Gastrocnemius medialis (tissue), 4 donors: Measurements from ENCODE around the gene RASGRP2.

Experiments used
- CTCF ChIP-seq, 5 experiments: fragments of 450-650 bp in 3 of 5; fragments of 200-600 bp in 2 of 5; sonication (generic) in 2 of 5; IDR thresholded peaks in 4 of 5; conservative IDR thresholded peaks in 1 of 5; 1 replicate in 4 of 5; 2 replicates in 1 of 5; pipeline ENCODE4 v1.5.1; 2016 to 2019; ENCODE audit warnings: antibody characterized with exemption in 5 of 5, mild to moderate bottlenecking in 3 of 5, moderate library complexity in 3 of 5
- POLR2A ChIP-seq, 2 donors: fragments of 450-650 bp; IDR thresholded peaks; one replicate each; pipeline ENCODE4 v1.6.1; 2017; ENCODE audit warnings: antibody characterized with exemption in 2 of 2, mild to moderate bottlenecking in 2 of 2, moderate library complexity in 2 of 2

DNA sequence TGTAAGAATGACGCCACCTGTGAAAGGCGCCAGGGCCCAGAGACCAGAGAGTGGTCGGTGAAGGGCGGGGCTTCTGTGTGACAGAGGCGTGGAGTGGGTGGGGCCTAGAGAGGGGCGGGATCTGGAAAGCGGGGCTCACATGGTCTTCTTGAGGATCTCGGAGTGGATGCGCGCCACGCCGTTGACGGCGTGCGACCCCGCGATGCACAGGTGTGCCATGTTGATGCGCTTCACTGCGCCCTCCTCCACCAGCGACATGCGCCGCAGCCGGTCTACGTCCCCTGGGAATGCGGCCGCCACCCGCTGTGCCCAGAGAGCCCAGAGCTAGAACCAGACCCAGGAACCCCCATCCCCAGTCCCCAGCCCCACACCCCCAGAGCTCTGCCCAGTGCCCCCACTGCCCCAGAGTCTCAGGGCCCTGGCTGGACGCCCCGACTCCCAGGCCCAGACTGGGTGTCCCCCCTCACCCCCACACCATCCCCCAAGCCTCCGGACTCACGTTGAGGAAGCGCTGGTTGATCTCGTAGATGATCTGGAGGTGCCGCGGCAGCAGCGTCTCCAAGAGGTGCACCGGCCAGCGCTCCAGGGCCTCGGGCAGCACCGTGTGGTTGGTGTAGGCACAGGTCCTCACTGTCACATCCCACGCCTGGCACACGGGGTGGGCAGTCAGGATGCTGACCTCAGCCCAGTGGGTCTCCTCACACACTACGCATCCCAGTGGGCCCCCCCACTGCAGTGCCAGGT lies 9.6 kb upstream of the RASGRP2 start:
- TF ChIP-seq CTCF (IDR thresholded peaks at IDR 0.05 in 4 of 5, conservative IDR thresholded peaks at IDR 0.05 in 1 of 5) (no peak), POLR2A (IDR thresholded peaks at IDR 0.05) (no peak)
